HepG2 (cell line): ENCODE data around the gene ZFYVE28. TPM values are rescaled to one million over a fixed set of nuclear protein-coding genes. Genes with fewer than 3 reads are reported as not detected.

Source experiments
- CENPBD1 ChIP-seq: sonication (generic); formaldehyde crosslinking; IDR thresholded peaks from 2 replicates; pipeline ENCODE4 v1.8.0; 2022; ENCODE audit warnings: missing genetic modification reagents, low read depth, mild to moderate bottlenecking, borderline replicate concordance
- CENPT ChIP-seq: sonication (generic); formaldehyde crosslinking; IDR thresholded peaks from 2 replicates; pipeline ENCODE4 v1.8.0; 2022; ENCODE audit warnings: low read depth, mild to moderate bottlenecking, moderate library complexity, missing genetic modification reagents
- CHD4 ChIP-seq: fragments of 200-600 bp; sonication (generic); IDR thresholded peaks from 2 replicates; pipeline ENCODE4 v1.7.0; 2017; ENCODE audit warnings: mild to moderate bottlenecking, low read length, borderline replicate concordance
- HOXD1 ChIP-seq: sonication (generic); formaldehyde crosslinking; IDR thresholded peaks from 2 replicates; pipeline ENCODE4 v1.5.0; 2020; ENCODE audit warnings: missing genetic modification reagents
- KAT8 ChIP-seq: IDR thresholded peaks from 2 replicates; pipeline ENCODE4 v1.6.1; 2016; ENCODE audit warnings: missing genetic modification reagents, missing compliant biosample characterization
- LRRFIP1 ChIP-seq: sonication (generic); formaldehyde crosslinking; conservative IDR thresholded peaks from 2 replicates; pipeline ENCODE4 v1.4.0; 2020; ENCODE audit warnings: missing genetic modification reagents
- NFKBIZ ChIP-seq: IDR thresholded peaks from 2 replicates; pipeline ENCODE4 v1.6.1; 2018; ENCODE audit warnings: missing genetic modification reagents, missing compliant biosample characterization
- PHF21A ChIP-seq: sonication (generic); formaldehyde crosslinking; IDR thresholded peaks from 2 replicates; pipeline ENCODE4 v1.5.0; 2020; ENCODE audit warnings: mild to moderate bottlenecking, missing genetic modification reagents
- PRPF4 ChIP-seq: fragments of 200-400 bp; formaldehyde crosslinking; IDR thresholded peaks from 2 replicates; pipeline ENCODE4 v1.6.1; 2016; ENCODE audit warnings: low read length, low read depth; ENCODE audit not compliant: poor library complexity, severe bottlenecking
- SIN3A ChIP-seq: IDR thresholded peaks from 2 replicates; pipeline ENCODE4 v1.6.1; 2011; ENCODE audit warnings: low read depth, mild to moderate bottlenecking, control low read depth, low read length, borderline replicate concordance
- SIX1 ChIP-seq: sonication (generic); formaldehyde crosslinking; IDR thresholded peaks from 2 replicates; pipeline ENCODE4 v1.4.0; 2020; ENCODE audit warnings: missing genetic modification reagents, borderline replicate concordance
- U2AF1 ChIP-seq: fragments of 200-400 bp; formaldehyde crosslinking; optimal IDR thresholded peaks from 2 replicates; pipeline ENCODE3; 2017; ENCODE audit warnings: mild to moderate bottlenecking, low read depth, low read length
- YEATS4 ChIP-seq: sonication (generic); formaldehyde crosslinking; IDR thresholded peaks from 2 replicates; pipeline ENCODE4 v1.4.0; 2020; ENCODE audit warnings: missing genetic modification reagents, borderline replicate concordance
- ZBED4 ChIP-seq: sonication (generic); formaldehyde crosslinking; IDR thresholded peaks from 2 replicates; pipeline ENCODE4 v1.4.0; 2020; ENCODE audit warnings: missing genetic modification reagents, borderline replicate concordance
- ZFP90 ChIP-seq: sonication (generic); formaldehyde crosslinking; IDR thresholded peaks from 2 replicates; pipeline ENCODE4 v1.8.0; 2022; ENCODE audit warnings: missing genetic modification reagents, mild to moderate bottlenecking, inconsistent platforms, borderline replicate concordance
- ZFY ChIP-seq: sonication (generic); formaldehyde crosslinking; IDR thresholded peaks from 2 replicates; pipeline ENCODE4 v1.4.0; 2020; ENCODE audit warnings: missing genetic modification reagents
- ZNF136 ChIP-seq: sonication (generic); formaldehyde crosslinking; IDR thresholded peaks from 2 replicates; pipeline ENCODE4 v1.8.1; 2022; ENCODE audit warnings: low read depth, mild to moderate bottlenecking, moderate library complexity, missing genetic modification reagents
- ZNF143 ChIP-seq: sonication (generic); formaldehyde crosslinking; IDR thresholded peaks from 2 replicates; pipeline ENCODE4 v1.4.0; 2020; ENCODE audit warnings: missing genetic modification reagents
- ZNF460 ChIP-seq: sonication (generic); formaldehyde crosslinking; IDR thresholded peaks from 2 replicates; pipeline ENCODE4 v1.5.1; 2020; ENCODE audit warnings: missing genetic modification reagents, mild to moderate bottlenecking, borderline replicate concordance
- ZNF550 ChIP-seq: sonication (generic); formaldehyde crosslinking; IDR thresholded peaks from 2 replicates; pipeline ENCODE4 v1.4.0; 2020; ENCODE audit warnings: mild to moderate bottlenecking, missing genetic modification reagents, borderline replicate concordance
- ZNF597 ChIP-seq: sonication (generic); formaldehyde crosslinking; IDR thresholded peaks from 2 replicates; pipeline ENCODE4 v1.5.0; 2020; ENCODE audit warnings: missing genetic modification reagents
- ZNF672 ChIP-seq: sonication (generic); formaldehyde crosslinking; IDR thresholded peaks from 2 replicates; pipeline ENCODE4 v1.8.1; 2022; ENCODE audit warnings: missing genetic modification reagents
- polyA plus RNA-seq, 8 experiments: library from polyadenylated mRNA; depleted of rRNA in 3 of 8; stranded (reverse) in 7 of 8; unstranded in 1 of 8; fragments of >200 nt; fragmentation: Illumina TruSeq in 4 of 8; extraction: Trizol in 4 of 8; gene quantifications; 2 replicates each; pipeline versions ENCODE4 v1.2.1 to v1.2.3, GENCODE V29; 2011 to 2016; ENCODE audit warnings: low read depth in 4 of 8, missing spikeins in 1 of 8, mixed read lengths in 1 of 8; ENCODE audit not compliant: insufficient read depth in 1 of 8
- total RNA-seq, 5 experiments: library from RNA; depleted of rRNA; stranded (reverse); fragments of >200 nt; fragmentation: Illumina TruSeq; extraction: Trizol; gene quantifications; 2 replicates each; pipeline ENCODE4 v1.2.3, GENCODE V29; 2016; ENCODE audit warnings: low read depth in 1 of 5

ZFYVE28 gene
- total and polyA plus RNA-seq, 2 of the 13 experiments (the other 11 are each of a cell fraction or from before 2014, with no cell fraction given): 0.12 to 0.22 TPM

- TF ChIP-seq U2AF1 (no peak), YEATS4 (CRISPR knock-in tag) (peak; percentile 73), ZNF597 (CRISPR knock-in tag) (no peak), ZBED4 (CRISPR knock-in tag) (no peak), SIN3A (no peak), PHF21A (CRISPR knock-in tag) (no peak), SIX1 (CRISPR knock-in tag) (no peak), ZNF143 (CRISPR knock-in tag) (no peak), HOXD1 (peak; percentile 73; the same call in 1 of the 2 replicates), ZNF550 (peak; percentile 91; the same call in 1 of the 2 replicates), CENPBD1 (CRISPR knock-in tag) (no peak), ZNF136 (CRISPR knock-in tag) (no peak), ZNF672 (CRISPR knock-in tag) (peak; percentile 71; the same call in 1 of the 2 replicates), ZFY (CRISPR knock-in tag) (peak; percentile 91), NFKBIZ (CRISPR knock-in tag) (no peak), CENPT (CRISPR knock-in tag) (peak; percentile 84; the same call in 1 of the 2 replicates), LRRFIP1 (CRISPR knock-in tag) (no peak), KAT8 (CRISPR knock-in tag) (no peak), PRPF4 (no peak), ZNF460 (CRISPR knock-in tag) (no peak), CHD4 (no peak), ZFP90 (CRISPR knock-in tag) (0 out of 2 replicates have a peak, but pooled peaks have one; percentile 23)
Measured at GRCh38 chr4:2462218-2462991, 44.0 kb upstream of the ZFYVE28 start (continued).
